ENCODE data around the gene OSBPL5.

OSBPL5 gene

GRCh38 chr11:3164552-3165151 lies 458 bp downstream of the OSBPL5 start:
- no peak for DNase-seq (ENCODE audit: low read depth, low spot score)

- DNase-seq (ENCODE audit: low read depth, low spot score): no peak
Observed at GRCh38 chr11:3164138-3164551, 965 bp downstream of the OSBPL5 start.

GRCh38 chr11:3163241-3163981 lies 1.7 kb downstream of the OSBPL5 start:
- no peak for DNase-seq (ENCODE audit: low read depth, low spot score)

- no peak for DNase-seq (ENCODE audit: low read depth, low spot score)
Observed at GRCh38 chr11:3162410-3163240, 2.5 kb downstream of the OSBPL5 start.

GRCh38 chr11:3161720-3162409 lies 3.2 kb downstream of the OSBPL5 start:
- DNase-seq (ENCODE audit: low read depth, low spot score): no peak

GRCh38 chr11:3161309-3161708 lies 3.8 kb downstream of the OSBPL5 start:
- DNase-seq (ENCODE audit: low read depth, low spot score): no peak

GRCh38 chr11:3160252-3161031 lies 4.7 kb downstream of the OSBPL5 start:
- DNase-seq (ENCODE audit: low read depth, low spot score): no peak

GRCh38 chr11:3159296-3160190 lies 5.6 kb downstream of the OSBPL5 start:
- DNase-seq (ENCODE audit: low read depth, low spot score): no peak

GRCh38 chr11:3158821-3159220 lies 6.3 kb downstream of the OSBPL5 start:
- DNase-seq (ENCODE audit: low read depth, low spot score): no peak

GRCh38 chr11:3158131-3158591 lies 6.9 kb downstream of the OSBPL5 start:
- no peak for DNase-seq (ENCODE audit: low read depth, low spot score)

GRCh38 chr11:3157381-3158130 lies 7.6 kb downstream of the OSBPL5 start:
- DNase-seq (ENCODE audit: low read depth, low spot score): no peak

GRCh38 chr11:3156661-3157311 lies 8.3 kb downstream of the OSBPL5 start:
- no peak for DNase-seq (ENCODE audit: low read depth, low spot score)

- DNase-seq (ENCODE audit: low read depth, low spot score): no peak
Observed at GRCh38 chr11:3156282-3156660, 8.8 kb downstream of the OSBPL5 start.

- no peak for DNase-seq (ENCODE audit: low read depth, low spot score)
Observed at GRCh38 chr11:3155691-3156258, 9.3 kb downstream of the OSBPL5 start.

- no peak for DNase-seq (ENCODE audit: low read depth, low spot score)
Observed at GRCh38 chr11:3155216-3155615, 9.9 kb downstream of the OSBPL5 start.

GRCh38 chr11:3154001-3154599 lies 11.0 kb downstream of the OSBPL5 start:
- DNase-seq (ENCODE audit: low read depth, low spot score): no peak

- no peak for DNase-seq (ENCODE audit: low read depth, low spot score)
Observed at GRCh38 chr11:3153291-3153861, 11.7 kb downstream of the OSBPL5 start.
